Coronary artery (tissue), 2 donors: ENCODE measurements around the gene ZP1.

Experiments
- DNase-seq: peaks from one replicate; pipeline ENCODE4 v3.0.0-alpha.2; 2017; ENCODE audit warnings: low spot score
- H3K27ac ChIP-seq, 2 donors: fragments of 200-600 bp; sonication (generic); one replicate each; pipeline ENCODE4 v1.5.1; 2016 to 2019
- H3K4me3 ChIP-seq: fragments of 200-600 bp; sonication (generic); 2 replicates; pipeline ENCODE4 v1.5.1; 2016; ENCODE audit warnings: mild to moderate bottlenecking, moderate library complexity
- TF ChIP-seq, protein P1 (sequence below): fragments of 200-600 bp; sonication (generic); IDR thresholded peaks from one replicate; pipeline ENCODE4 v1.5.1; 2019; ENCODE audit warnings: antibody characterized with exemption

The ZP1 gene

GRCh38 chr11:60887556-60887955 lies 20.2 kb downstream of the ZP1 start:
- TF ChIP-seq, protein P1, sequence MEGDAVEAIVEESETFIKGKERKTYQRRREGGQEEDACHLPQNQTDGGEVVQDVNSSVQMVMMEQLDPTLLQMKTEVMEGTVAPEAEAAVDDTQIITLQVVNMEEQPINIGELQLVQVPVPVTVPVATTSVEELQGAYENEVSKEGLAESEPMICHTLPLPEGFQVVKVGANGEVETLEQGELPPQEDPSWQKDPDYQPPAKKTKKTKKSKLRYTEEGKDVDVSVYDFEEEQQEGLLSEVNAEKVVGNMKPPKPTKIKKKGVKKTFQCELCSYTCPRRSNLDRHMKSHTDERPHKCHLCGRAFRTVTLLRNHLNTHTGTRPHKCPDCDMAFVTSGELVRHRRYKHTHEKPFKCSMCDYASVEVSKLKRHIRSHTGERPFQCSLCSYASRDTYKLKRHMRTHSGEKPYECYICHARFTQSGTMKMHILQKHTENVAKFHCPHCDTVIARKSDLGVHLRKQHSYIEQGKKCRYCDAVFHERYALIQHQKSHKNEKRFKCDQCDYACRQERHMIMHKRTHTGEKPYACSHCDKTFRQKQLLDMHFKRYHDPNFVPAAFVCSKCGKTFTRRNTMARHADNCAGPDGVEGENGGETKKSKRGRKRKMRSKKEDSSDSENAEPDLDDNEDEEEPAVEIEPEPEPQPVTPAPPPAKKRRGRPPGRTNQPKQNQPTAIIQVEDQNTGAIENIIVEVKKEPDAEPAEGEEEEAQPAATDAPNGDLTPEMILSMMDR = no peak
- H3K27ac ChIP-seq = no peak overlapping the region
- no peak for DNase-seq
- no peak overlapping the region for H3K4me3 ChIP-seq

- no peak overlapping the region for H3K27ac ChIP-seq
- no peak for DNase-seq
- H3K4me3 ChIP-seq = no peak overlapping the region
- TF ChIP-seq, protein P1 = no peak
These were observed 22.5 kb downstream of the ZP1 start for GRCh38 chr11:60889869-60890311.

DNA sequence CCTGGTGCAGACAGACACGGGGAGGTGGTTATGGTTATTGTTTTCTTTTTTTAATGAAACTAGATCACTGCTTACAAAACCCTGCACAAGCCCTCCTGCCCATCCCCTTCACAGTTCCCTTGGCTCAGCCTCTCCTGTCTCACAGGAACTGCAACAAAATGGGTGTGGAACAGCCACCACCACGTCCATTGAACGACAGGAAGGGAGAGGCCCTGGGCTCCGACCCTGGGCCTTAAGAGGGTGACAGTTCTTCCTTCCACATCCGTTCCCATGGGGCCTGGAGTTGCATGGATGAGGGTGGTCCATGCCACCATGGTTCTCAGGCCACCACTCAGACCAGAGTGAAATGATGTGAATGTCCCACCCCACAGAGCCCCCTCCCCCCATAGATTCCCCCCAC lies 23.4 kb downstream of the ZP1 start:
- TF ChIP-seq, protein P1 = no peak
- Histone ChIP-seq H3K27ac (no peak overlapping the region), H3K4me3 (no peak overlapping the region)
- DNase-seq = no peak

- Histone ChIP-seq H3K27ac (no peak overlapping the region), H3K4me3 (no peak overlapping the region)
- TF ChIP-seq, protein P1 = no peak
- no peak for DNase-seq
These were observed 23.9 kb downstream of the ZP1 start for GRCh38 chr11:60891103-60891741.

DNA sequence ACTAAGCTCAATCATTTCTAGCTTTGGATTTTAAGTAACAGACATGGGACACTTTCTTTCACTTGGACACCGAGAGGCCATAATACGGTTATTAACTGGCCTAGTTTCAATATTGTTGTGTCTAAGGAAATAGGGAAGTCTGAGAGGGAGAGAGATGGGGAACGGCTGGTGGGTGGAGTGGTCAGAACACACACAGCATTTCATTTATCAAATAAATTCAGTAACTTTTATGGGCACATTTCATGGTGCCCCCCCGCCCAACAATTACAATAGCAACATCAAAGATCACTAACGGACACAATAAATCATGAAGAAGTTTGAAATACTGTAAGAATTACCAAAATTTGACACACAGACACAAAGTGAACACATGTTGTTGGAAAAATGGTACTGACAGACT lies 28.3 kb downstream of the ZP1 start:
- Histone ChIP-seq H3K4me3 (no peak overlapping the region), H3K27ac (no peak overlapping the region)
- no peak for DNase-seq
- TF ChIP-seq, protein P1 = no peak

DNA sequence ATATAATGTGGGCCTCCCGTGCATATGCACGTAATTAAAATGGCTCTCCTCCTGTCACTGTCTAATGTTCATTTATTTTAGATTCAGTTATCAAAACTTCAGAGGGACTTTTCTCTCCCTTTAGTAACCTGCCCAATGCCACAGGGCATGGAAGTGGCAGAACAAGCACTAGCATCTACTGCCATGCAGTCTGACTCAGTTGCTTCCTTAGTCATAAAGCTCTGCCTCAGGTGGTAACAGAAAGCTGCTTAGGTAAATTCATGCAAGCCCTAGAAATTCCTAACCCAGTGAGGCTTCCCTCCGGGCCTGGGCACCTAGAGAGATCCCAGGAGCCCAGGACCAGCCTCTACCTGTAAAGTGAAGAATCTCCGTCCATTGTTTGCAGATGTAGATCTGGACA lies 30.2 kb downstream of the ZP1 start:
- DNase-seq = no peak
- H3K4me3 ChIP-seq = no peak overlapping the region
- TF ChIP-seq, protein P1 = no peak
- H3K27ac ChIP-seq = no peak overlapping the region
